Neural cell (in vitro differentiated cells): ENCODE measurements around the gene DARS1. TPM values are rescaled to one million over a fixed set of nuclear protein-coding genes. Genes with fewer than 3 reads are reported as not detected.

Source experiments
- H2AFZ ChIP-seq: fragments of 200-600, 300-800 bp; sonication (generic), shearing (Covaris generic); 2 replicates; pipeline ENCODE4 v1.6.0; 2014; ENCODE audit warnings: low read depth, mild to moderate bottlenecking, antibody characterized with exemption, low read length, moderate library complexity
- H3F3A ChIP-seq: fragments of 200-600 bp; shearing (Covaris generic); 2 replicates; pipeline ENCODE4 v1.6.1; 2016; ENCODE audit warnings: mild to moderate bottlenecking, moderate library complexity, mixed read lengths, antibody characterized with exemption, low read length; ENCODE audit not compliant: insufficient read depth, poor library complexity, severe bottlenecking
- H3K27ac ChIP-seq: fragments of 200-600, 300-800 bp; sonication (generic), shearing (Covaris generic); 2 replicates; pipeline ENCODE4 v1.5.1; 2014; ENCODE audit warnings: mild to moderate bottlenecking, low read length, moderate library complexity
- H3K27me3 ChIP-seq: fragments of 300-800, 200-600 bp; sonication (generic), shearing (Covaris generic); 2 replicates; pipeline ENCODE4 v1.6.0; 2014; ENCODE audit warnings: mild to moderate bottlenecking, low read depth, low read length, moderate library complexity; ENCODE audit not compliant: insufficient read depth
- H3K36me3 ChIP-seq: fragments of 300-800, 200-600 bp; sonication (generic), shearing (Covaris generic); 2 replicates; pipeline ENCODE4 v1.5.1; 2014; ENCODE audit warnings: mild to moderate bottlenecking, antibody characterized with exemption, low read length, moderate library complexity; ENCODE audit not compliant: insufficient read depth
- H3K4me2 ChIP-seq: fragments of 300-800, 200-600 bp; sonication (generic), shearing (Covaris generic); 2 replicates; pipeline ENCODE4 v1.6.0; 2014; ENCODE audit warnings: mild to moderate bottlenecking, low read length
- H3K4me3 ChIP-seq: fragments of 300-800, 200-600 bp; sonication (generic), shearing (Covaris generic); 2 replicates; pipeline ENCODE4 v1.5.1; 2014; ENCODE audit warnings: mild to moderate bottlenecking, low read length, moderate library complexity
- H3K79me2 ChIP-seq: fragments of 200-600 bp; shearing (Covaris generic); replicated peaks from 2 replicates; pipeline ENCODE4 v1.6.0; 2014; ENCODE audit warnings: mild to moderate bottlenecking, low read length, moderate library complexity; ENCODE audit not compliant: insufficient read depth
- H3K9ac ChIP-seq: fragments of 300-800, 200-600 bp; sonication (generic), shearing (Covaris generic); 2 replicates; pipeline ENCODE4 v1.6.1; 2016; ENCODE audit warnings: mild to moderate bottlenecking, low read length, mixed read lengths
- H3K9me2 ChIP-seq: fragments of 200-600 bp; shearing (Covaris generic); 2 replicates; pipeline ENCODE4 v1.6.1; 2016; ENCODE audit warnings: mild to moderate bottlenecking, low read length, mixed read lengths; ENCODE audit not compliant: insufficient read depth
- H3K9me3 ChIP-seq: fragments of 200-600, 300-800 bp; sonication (generic), shearing (Covaris generic); 2 replicates; pipeline ENCODE4 v1.6.1; 2016; ENCODE audit warnings: mild to moderate bottlenecking, mixed run types, low read length, moderate library complexity, mixed read lengths
- H4K20me1 ChIP-seq: fragments of 200-600 bp; shearing (Covaris generic); 2 replicates; pipeline ENCODE4 v1.6.1; 2016; ENCODE audit warnings: mild to moderate bottlenecking, mixed run types; ENCODE audit not compliant: insufficient read depth
- EP300 ChIP-seq: fragments of 450-650 bp; conservative IDR thresholded peaks from 2 replicates; pipeline ENCODE4 v1.6.1; 2014; ENCODE audit warnings: antibody characterized with exemption, mild to moderate bottlenecking, moderate library complexity; ENCODE audit not compliant: poor library complexity, severe bottlenecking
- EZH2 ChIP-seq: fragments of 200-600, 300-800 bp; shearing (Covaris generic), sonication (generic); IDR thresholded peaks from 2 replicates; pipeline ENCODE4 v1.6.1; 2014; ENCODE audit warnings: antibody characterized with exemption, low read length, borderline replicate concordance, mild to moderate bottlenecking; ENCODE audit not compliant: insufficient read depth, poor library complexity, severe bottlenecking
- MXI1 ChIP-seq: fragments of 450-650 bp; conservative IDR thresholded peaks from 2 replicates; pipeline ENCODE4 v1.6.1; 2014; ENCODE audit warnings: antibody characterized with exemption, mild to moderate bottlenecking; ENCODE audit not compliant: poor library complexity, severe bottlenecking
- POLR2AphosphoS5 ChIP-seq: IDR thresholded peaks from 2 replicates; pipeline ENCODE4 v1.6.1; 2012
- RAD21 ChIP-seq: fragments of 450-650 bp; conservative IDR thresholded peaks from 2 replicates; pipeline ENCODE4 v1.6.1; 2014; ENCODE audit warnings: antibody characterized with exemption, mild to moderate bottlenecking, moderate library complexity
- SMC3 ChIP-seq: fragments of 450-650 bp; conservative IDR thresholded peaks from 2 replicates; pipeline ENCODE4 v1.6.1; 2014; ENCODE audit warnings: antibody characterized with exemption, mild to moderate bottlenecking, moderate library complexity; ENCODE audit not compliant: poor library complexity
- TAF1 ChIP-seq: IDR thresholded peaks from 2 replicates; pipeline ENCODE4 v1.6.1; 2012; ENCODE audit warnings: low read depth
- polyA plus RNA-seq: library from polyadenylated mRNA; depleted of rRNA; stranded (reverse); fragments of >200 nt; gene quantifications from 2 replicates; pipeline ENCODE4 v1.2.3, GENCODE V29; 2014
- TF ChIP-seq, protein P1 (sequence below): IDR thresholded peaks from 2 replicates; pipeline ENCODE4 v1.6.1; 2012; ENCODE audit warnings: borderline replicate concordance
- TF ChIP-seq, protein P2 (sequence below): fragments of 450-650 bp; IDR thresholded peaks from 2 replicates; pipeline ENCODE4 v1.5.1; 2014; ENCODE audit warnings: antibody characterized with exemption, mild to moderate bottlenecking, moderate library complexity; ENCODE audit not compliant: poor library complexity, severe bottlenecking

DARS1 gene
- polyA plus RNA-seq, 1 donor from 2014 or later = 37.9 TPM

DNA sequence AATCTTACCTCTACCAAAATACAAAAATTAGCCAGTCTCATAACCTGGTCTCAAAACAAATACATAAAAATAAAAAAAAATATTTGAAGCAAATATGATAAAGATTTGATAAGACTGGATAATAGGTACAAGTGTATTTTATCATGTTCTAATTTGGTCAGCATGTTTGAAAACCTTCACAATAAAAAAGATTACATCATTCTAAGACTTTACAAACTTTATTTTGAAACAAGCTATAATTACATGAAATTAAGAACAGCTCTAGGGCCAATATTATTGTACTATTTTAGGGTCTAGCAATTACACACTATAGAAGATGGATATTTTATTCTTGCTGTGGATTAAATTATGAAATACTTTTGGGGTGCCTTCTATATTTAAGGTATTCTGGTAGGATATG lies 79.7 kb downstream of the DARS1 start:
- no peak overlapping the region for H3K9ac ChIP-seq
- no peaks in the 10 kb centered on the region for H3K27me3 ChIP-seq
- H3F3A ChIP-seq = no peaks in the 10 kb centered on the region
- H2AFZ ChIP-seq = no peak overlapping the region
- no peaks in the 10 kb centered on the region for H3K36me3 ChIP-seq
- H3K4me3 ChIP-seq = no peak overlapping the region
- H3K27ac ChIP-seq = no peak overlapping the region
- no peaks in the 10 kb centered on the region for H3K79me2 ChIP-seq
- no peaks in the 10 kb centered on the region for H3K9me2 ChIP-seq
- no peaks in the 10 kb centered on the region for H3K9me3 ChIP-seq
- TF ChIP-seq EZH2 (no peak), POLR2AphosphoS5 (no peak), MXI1 (no peak), SMC3 (no peak), TAF1 (no peak), RAD21 (no peak), EP300 (no peak)
- TF ChIP-seq, protein P1, sequence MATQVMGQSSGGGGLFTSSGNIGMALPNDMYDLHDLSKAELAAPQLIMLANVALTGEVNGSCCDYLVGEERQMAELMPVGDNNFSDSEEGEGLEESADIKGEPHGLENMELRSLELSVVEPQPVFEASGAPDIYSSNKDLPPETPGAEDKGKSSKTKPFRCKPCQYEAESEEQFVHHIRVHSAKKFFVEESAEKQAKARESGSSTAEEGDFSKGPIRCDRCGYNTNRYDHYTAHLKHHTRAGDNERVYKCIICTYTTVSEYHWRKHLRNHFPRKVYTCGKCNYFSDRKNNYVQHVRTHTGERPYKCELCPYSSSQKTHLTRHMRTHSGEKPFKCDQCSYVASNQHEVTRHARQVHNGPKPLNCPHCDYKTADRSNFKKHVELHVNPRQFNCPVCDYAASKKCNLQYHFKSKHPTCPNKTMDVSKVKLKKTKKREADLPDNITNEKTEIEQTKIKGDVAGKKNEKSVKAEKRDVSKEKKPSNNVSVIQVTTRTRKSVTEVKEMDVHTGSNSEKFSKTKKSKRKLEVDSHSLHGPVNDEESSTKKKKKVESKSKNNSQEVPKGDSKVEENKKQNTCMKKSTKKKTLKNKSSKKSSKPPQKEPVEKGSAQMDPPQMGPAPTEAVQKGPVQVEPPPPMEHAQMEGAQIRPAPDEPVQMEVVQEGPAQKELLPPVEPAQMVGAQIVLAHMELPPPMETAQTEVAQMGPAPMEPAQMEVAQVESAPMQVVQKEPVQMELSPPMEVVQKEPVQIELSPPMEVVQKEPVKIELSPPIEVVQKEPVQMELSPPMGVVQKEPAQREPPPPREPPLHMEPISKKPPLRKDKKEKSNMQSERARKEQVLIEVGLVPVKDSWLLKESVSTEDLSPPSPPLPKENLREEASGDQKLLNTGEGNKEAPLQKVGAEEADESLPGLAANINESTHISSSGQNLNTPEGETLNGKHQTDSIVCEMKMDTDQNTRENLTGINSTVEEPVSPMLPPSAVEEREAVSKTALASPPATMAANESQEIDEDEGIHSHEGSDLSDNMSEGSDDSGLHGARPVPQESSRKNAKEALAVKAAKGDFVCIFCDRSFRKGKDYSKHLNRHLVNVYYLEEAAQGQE = no peak
- TF ChIP-seq, protein P2, sequence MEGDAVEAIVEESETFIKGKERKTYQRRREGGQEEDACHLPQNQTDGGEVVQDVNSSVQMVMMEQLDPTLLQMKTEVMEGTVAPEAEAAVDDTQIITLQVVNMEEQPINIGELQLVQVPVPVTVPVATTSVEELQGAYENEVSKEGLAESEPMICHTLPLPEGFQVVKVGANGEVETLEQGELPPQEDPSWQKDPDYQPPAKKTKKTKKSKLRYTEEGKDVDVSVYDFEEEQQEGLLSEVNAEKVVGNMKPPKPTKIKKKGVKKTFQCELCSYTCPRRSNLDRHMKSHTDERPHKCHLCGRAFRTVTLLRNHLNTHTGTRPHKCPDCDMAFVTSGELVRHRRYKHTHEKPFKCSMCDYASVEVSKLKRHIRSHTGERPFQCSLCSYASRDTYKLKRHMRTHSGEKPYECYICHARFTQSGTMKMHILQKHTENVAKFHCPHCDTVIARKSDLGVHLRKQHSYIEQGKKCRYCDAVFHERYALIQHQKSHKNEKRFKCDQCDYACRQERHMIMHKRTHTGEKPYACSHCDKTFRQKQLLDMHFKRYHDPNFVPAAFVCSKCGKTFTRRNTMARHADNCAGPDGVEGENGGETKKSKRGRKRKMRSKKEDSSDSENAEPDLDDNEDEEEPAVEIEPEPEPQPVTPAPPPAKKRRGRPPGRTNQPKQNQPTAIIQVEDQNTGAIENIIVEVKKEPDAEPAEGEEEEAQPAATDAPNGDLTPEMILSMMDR = no peak
- no peak overlapping the region for H3K4me2 ChIP-seq
- H4K20me1 ChIP-seq = no peaks in the 10 kb centered on the region

DNA sequence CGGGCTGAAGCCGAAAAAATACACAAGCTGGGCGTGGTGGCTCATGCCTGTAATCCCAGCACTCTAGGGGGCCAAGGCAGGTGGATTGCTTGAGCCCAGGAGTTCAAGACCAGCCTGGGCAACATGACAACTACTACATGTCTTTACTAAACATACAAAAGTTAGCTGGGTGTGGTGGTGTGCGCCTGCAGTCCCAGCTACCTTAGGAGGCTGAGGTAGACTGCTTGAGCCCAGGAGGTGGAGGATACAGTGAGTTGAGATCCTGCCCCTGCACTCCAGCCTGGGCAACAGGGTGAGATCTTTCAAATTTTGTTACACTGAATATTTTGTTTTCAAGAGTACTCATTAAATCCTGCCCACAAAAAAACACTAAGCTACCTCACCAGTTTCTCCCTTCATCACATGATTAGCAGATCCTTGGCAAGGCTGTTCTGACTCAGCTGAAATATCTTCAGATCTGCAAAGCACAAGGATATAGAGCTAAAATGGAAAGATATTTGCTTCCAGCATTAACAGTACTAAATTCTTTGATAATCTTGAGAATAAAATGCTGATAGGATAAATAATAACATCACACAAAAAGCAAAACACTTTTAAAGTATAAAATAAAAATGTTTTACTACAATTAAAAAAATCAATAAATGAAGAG lies 81.0 kb downstream of the DARS1 start:
- no peak overlapping the region for H2AFZ ChIP-seq
- H3K27me3 ChIP-seq = no peaks in the 10 kb centered on the region
- no peak overlapping the region for H3K27ac ChIP-seq
- no peaks in the 10 kb centered on the region for H3K79me2 ChIP-seq
- no peak overlapping the region for H3K4me3 ChIP-seq
- H3F3A ChIP-seq = no peaks in the 10 kb centered on the region
- no peak overlapping the region for H3K4me2 ChIP-seq
- no peak for TF ChIP-seq POLR2AphosphoS5
- no peak for TF ChIP-seq EP300
- TF ChIP-seq SMC3 = no peak
- no peak for TF ChIP-seq MXI1
- no peak for TF ChIP-seq EZH2
- TF ChIP-seq, protein P1 = no peak
- TF ChIP-seq RAD21 = no peak
- no peak for TF ChIP-seq TAF1
- TF ChIP-seq, protein P2 = no peak
- no peaks in the 10 kb centered on the region for H3K9me2 ChIP-seq
- H3K9me3 ChIP-seq = no peaks in the 10 kb centered on the region
- H3K36me3 ChIP-seq = no peaks in the 10 kb centered on the region
- no peak overlapping the region for H3K9ac ChIP-seq
- H4K20me1 ChIP-seq = no peaks in the 10 kb centered on the region
